Neural cell (in vitro differentiated cells): ENCODE results near the gene CLPSL2.

Experiments
- EZH2 ChIP-seq: fragments of 200-600, 300-800 bp; shearing (Covaris generic), sonication (generic); IDR thresholded peaks from 2 replicates; pipeline ENCODE4 v1.6.1; 2014; ENCODE audit warnings: antibody characterized with exemption, low read length, borderline replicate concordance, mild to moderate bottlenecking; ENCODE audit not compliant: insufficient read depth, poor library complexity, severe bottlenecking
- SMC3 ChIP-seq: fragments of 450-650 bp; conservative IDR thresholded peaks from 2 replicates; pipeline ENCODE4 v1.6.1; 2014; ENCODE audit warnings: antibody characterized with exemption, mild to moderate bottlenecking, moderate library complexity; ENCODE audit not compliant: poor library complexity
- TAF1 ChIP-seq: IDR thresholded peaks from 2 replicates; pipeline ENCODE4 v1.6.1; 2012; ENCODE audit warnings: low read depth
- TF ChIP-seq, protein P1 (sequence below): fragments of 450-650 bp; IDR thresholded peaks from 2 replicates; pipeline ENCODE4 v1.5.1; 2014; ENCODE audit warnings: antibody characterized with exemption, mild to moderate bottlenecking, moderate library complexity; ENCODE audit not compliant: poor library complexity, severe bottlenecking

DNA sequence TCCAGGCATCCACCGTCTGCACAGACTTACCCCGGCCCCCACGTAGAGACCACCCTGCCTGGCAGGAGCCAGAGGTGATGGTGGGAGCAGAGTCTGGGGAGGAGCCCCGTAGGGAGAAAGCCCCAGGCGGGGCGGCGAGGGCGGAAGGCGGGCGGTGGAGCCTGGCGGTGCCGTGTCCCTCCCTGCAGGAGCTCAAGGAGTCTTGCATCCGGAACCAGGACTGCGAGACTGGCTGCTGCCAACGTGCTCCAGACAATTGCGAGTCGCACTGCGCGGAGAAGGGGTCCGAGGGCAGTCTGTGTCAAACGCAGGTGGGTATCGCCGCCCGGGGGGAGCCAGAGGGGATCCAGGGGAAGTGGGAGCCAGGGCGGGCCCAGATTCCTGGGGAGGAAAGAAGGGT is 10.4 kb downstream of the CLPSL2 start:
- TF ChIP-seq SMC3 (no peak), EZH2 (no peak), TAF1 (no peak)
- TF ChIP-seq, protein P1, sequence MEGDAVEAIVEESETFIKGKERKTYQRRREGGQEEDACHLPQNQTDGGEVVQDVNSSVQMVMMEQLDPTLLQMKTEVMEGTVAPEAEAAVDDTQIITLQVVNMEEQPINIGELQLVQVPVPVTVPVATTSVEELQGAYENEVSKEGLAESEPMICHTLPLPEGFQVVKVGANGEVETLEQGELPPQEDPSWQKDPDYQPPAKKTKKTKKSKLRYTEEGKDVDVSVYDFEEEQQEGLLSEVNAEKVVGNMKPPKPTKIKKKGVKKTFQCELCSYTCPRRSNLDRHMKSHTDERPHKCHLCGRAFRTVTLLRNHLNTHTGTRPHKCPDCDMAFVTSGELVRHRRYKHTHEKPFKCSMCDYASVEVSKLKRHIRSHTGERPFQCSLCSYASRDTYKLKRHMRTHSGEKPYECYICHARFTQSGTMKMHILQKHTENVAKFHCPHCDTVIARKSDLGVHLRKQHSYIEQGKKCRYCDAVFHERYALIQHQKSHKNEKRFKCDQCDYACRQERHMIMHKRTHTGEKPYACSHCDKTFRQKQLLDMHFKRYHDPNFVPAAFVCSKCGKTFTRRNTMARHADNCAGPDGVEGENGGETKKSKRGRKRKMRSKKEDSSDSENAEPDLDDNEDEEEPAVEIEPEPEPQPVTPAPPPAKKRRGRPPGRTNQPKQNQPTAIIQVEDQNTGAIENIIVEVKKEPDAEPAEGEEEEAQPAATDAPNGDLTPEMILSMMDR = no peak
